ENCODE results near the gene SLC8A2.

GRCh38 chr19:47492571-47493377 is 21.1 kb upstream of the SLC8A2 start:
- TF ChIP-seq CTCF (conservative IDR thresholded peaks at IDR 0.05; ENCODE audit: low read length) (no peak), EZH2phosphoT487 (IDR thresholded peaks at IDR 0.05; ENCODE audit: borderline replicate concordance, low read depth, low read length) (no peak)

Data from OCI-LY7 (cell line).